ENCODE results near the gene STMN3.

- TF ChIP-seq, protein P1, sequence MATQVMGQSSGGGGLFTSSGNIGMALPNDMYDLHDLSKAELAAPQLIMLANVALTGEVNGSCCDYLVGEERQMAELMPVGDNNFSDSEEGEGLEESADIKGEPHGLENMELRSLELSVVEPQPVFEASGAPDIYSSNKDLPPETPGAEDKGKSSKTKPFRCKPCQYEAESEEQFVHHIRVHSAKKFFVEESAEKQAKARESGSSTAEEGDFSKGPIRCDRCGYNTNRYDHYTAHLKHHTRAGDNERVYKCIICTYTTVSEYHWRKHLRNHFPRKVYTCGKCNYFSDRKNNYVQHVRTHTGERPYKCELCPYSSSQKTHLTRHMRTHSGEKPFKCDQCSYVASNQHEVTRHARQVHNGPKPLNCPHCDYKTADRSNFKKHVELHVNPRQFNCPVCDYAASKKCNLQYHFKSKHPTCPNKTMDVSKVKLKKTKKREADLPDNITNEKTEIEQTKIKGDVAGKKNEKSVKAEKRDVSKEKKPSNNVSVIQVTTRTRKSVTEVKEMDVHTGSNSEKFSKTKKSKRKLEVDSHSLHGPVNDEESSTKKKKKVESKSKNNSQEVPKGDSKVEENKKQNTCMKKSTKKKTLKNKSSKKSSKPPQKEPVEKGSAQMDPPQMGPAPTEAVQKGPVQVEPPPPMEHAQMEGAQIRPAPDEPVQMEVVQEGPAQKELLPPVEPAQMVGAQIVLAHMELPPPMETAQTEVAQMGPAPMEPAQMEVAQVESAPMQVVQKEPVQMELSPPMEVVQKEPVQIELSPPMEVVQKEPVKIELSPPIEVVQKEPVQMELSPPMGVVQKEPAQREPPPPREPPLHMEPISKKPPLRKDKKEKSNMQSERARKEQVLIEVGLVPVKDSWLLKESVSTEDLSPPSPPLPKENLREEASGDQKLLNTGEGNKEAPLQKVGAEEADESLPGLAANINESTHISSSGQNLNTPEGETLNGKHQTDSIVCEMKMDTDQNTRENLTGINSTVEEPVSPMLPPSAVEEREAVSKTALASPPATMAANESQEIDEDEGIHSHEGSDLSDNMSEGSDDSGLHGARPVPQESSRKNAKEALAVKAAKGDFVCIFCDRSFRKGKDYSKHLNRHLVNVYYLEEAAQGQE (IDR thresholded peaks at IDR 0.05; ENCODE audit: insufficient read depth in 1 of 2, low read depth in 2 of 2, low read length in 2 of 2): no peak
- TF ChIP-seq TAF1 (IDR thresholded peaks at IDR 0.05; ENCODE audit: borderline replicate concordance, insufficient read depth, low read length) (no peak), POLR2AphosphoS5 (IDR thresholded peaks at IDR 0.05; ENCODE audit: low read depth, low read length) (no peak), SIN3A (IDR thresholded peaks at IDR 0.05; ENCODE audit: borderline replicate concordance, insufficient read depth, low read length) (no peak), FOXP2 (optimal IDR thresholded peaks at IDR 0.05; ENCODE audit: borderline replicate concordance, extremely low read depth, extremely low read length, insufficient read depth) (no peak)
These were observed 22.6 kb upstream of the STMN3 start for GRCh38 chr20:63675681-63676368.

All from PFSK-1 (cell line).